GM23338 (cell line): Measurements from ENCODE around the gene ZNF485. TPM values are rescaled to one million over a fixed set of nuclear protein-coding genes. Genes with fewer than 3 reads are reported as not detected.

Source experiments
- ATAC-seq: fragments of 200-7000 bp; cut with Tn5 transposase; 3 replicates; pipeline ENCODE4 v1.9.1; 2020
- DNase-seq: peaks from one replicate; pipeline ENCODE4 v3.0.0-alpha.2; 2015; ENCODE audit warnings: low spot score
- H2AFZ ChIP-seq: fragments of 200-600 bp; sonication (generic); 2 replicates; pipeline ENCODE4 v1.8.0; 2016; ENCODE audit warnings: antibody characterized with exemption, mild to moderate bottlenecking, moderate library complexity
- H3F3A ChIP-seq: fragments of 200-600 bp; sonication (generic); replicated peaks from 2 replicates; pipeline ENCODE4 v1.8.0; 2017; ENCODE audit warnings: antibody characterized with exemption, mixed run types, low read depth
- H3K27ac ChIP-seq: fragments of 200-600 bp; sonication (generic); 2 replicates; pipeline ENCODE4 v1.6.1; 2016; ENCODE audit warnings: low read depth
- H3K27me3 ChIP-seq: fragments of 200-600 bp; sonication (generic); 2 replicates; pipeline ENCODE4 v1.8.0; 2016; ENCODE audit warnings: mild to moderate bottlenecking, mixed run types, moderate library complexity; ENCODE audit not compliant: insufficient read depth
- H3K36me3 ChIP-seq: fragments of 200-600 bp; sonication (generic); 2 replicates; pipeline ENCODE4 v1.8.0; 2016; ENCODE audit warnings: mild to moderate bottlenecking; ENCODE audit not compliant: insufficient read depth
- H3K4me1 ChIP-seq: fragments of 200-600 bp; sonication (generic); 2 replicates; pipeline ENCODE4 v1.8.0; 2016; ENCODE audit warnings: mild to moderate bottlenecking, moderate library complexity; ENCODE audit not compliant: insufficient read depth
- H3K4me2 ChIP-seq: fragments of 200-600 bp; sonication (generic); 2 replicates; pipeline ENCODE4 v1.7.1; 2017; ENCODE audit warnings: mixed run types
- H3K4me3 ChIP-seq: fragments of 200-600 bp; sonication (generic); 2 replicates; pipeline ENCODE4 v1.6.1; 2016; ENCODE audit warnings: mixed run types
- H3K79me2 ChIP-seq: fragments of 200-600 bp; sonication (generic); replicated peaks from 2 replicates; pipeline ENCODE4 v1.8.0; 2017; ENCODE audit warnings: mild to moderate bottlenecking; ENCODE audit not compliant: insufficient read depth
- H3K9me2 ChIP-seq: fragments of 200-600 bp; sonication (generic); 2 replicates; pipeline ENCODE4 v1.8.0; 2017; ENCODE audit not compliant: insufficient read depth
- H4K20me1 ChIP-seq: fragments of 200-600 bp; sonication (generic); replicated peaks from 2 replicates; pipeline ENCODE4 v1.8.0; 2017; ENCODE audit warnings: mild to moderate bottlenecking; ENCODE audit not compliant: insufficient read depth
- H3K27ac Mint-ChIP-seq: 2 replicates; pipeline ENCODE4 v1.8.0; 2020; ENCODE audit warnings: inconsistent platforms, mild to moderate bottlenecking, moderate library complexity, mixed read lengths
- H3K27me3 Mint-ChIP-seq: 3 replicates; pipeline ENCODE4 v1.8.0; 2022; ENCODE audit warnings: low read depth, mild to moderate bottlenecking, moderate library complexity, mixed read lengths, inconsistent platforms; ENCODE audit not compliant: insufficient read depth, poor library complexity
- H3K36me3 Mint-ChIP-seq: 3 replicates; pipeline ENCODE4 v1.8.0; 2021; ENCODE audit warnings: low read depth, mild to moderate bottlenecking, inconsistent platforms, moderate library complexity, mixed read lengths
- H3K4me1 Mint-ChIP-seq: 3 replicates; pipeline ENCODE4 v1.8.0; 2020; ENCODE audit warnings: mild to moderate bottlenecking, inconsistent platforms, mixed read lengths
- H3K4me3 Mint-ChIP-seq: 3 replicates; pipeline ENCODE4 v1.8.0; 2021; ENCODE audit warnings: moderate library complexity, mild to moderate bottlenecking, inconsistent platforms, mixed read lengths
- H3K9me3 Mint-ChIP-seq: 3 replicates; pipeline ENCODE4 v1.8.0; 2020; ENCODE audit warnings: moderate library complexity, mild to moderate bottlenecking, inconsistent platforms, mixed read lengths
- CREB1 ChIP-seq: fragments of 250-450 bp; sonication (Bioruptor Pico); IDR thresholded peaks from 2 replicates; pipeline ENCODE4 v1.5.0; 2020; ENCODE audit warnings: low read depth, mild to moderate bottlenecking, moderate library complexity
- CTCF ChIP-seq, 2 experiments: fragments of 200-600 bp in 1 of 2; sonication (generic) in 1 of 2; conservative IDR thresholded peaks; 2 replicates each; pipeline versions ENCODE4 v1.5.1 to v1.6.1; 2016 to 2017; ENCODE audit warnings: antibody characterized with exemption in 2 of 2, low read depth in 2 of 2, mild to moderate bottlenecking in 2 of 2, moderate library complexity in 1 of 2
- ETS1 ChIP-seq: IDR thresholded peaks from 2 replicates; pipeline ENCODE4 v1.6.1; 2016; ENCODE audit warnings: antibody characterized with exemption
- EZH2 ChIP-seq: fragments of 200-600 bp; sonication (generic); IDR thresholded peaks from one replicate; pipeline ENCODE4 v1.8.0; 2017; ENCODE audit warnings: antibody characterized with exemption, mild to moderate bottlenecking, low read depth; ENCODE audit not compliant: unreplicated experiment
- EZH2phosphoT487 ChIP-seq: fragments of 200-600 bp; sonication (generic); IDR thresholded peaks from one replicate; pipeline ENCODE4 v1.8.1; 2018; ENCODE audit warnings: antibody characterized with exemption; ENCODE audit not compliant: unreplicated experiment
- JUNB ChIP-seq: IDR thresholded peaks from one replicate; pipeline ENCODE4 v1.6.1; 2016; ENCODE audit warnings: antibody characterized with exemption; ENCODE audit not compliant: unreplicated experiment
- NANOG ChIP-seq: IDR thresholded peaks from 2 replicates; pipeline ENCODE4 v1.6.1; 2016; ENCODE audit warnings: antibody characterized with exemption, borderline replicate concordance
- POLR2AphosphoS5 ChIP-seq: IDR thresholded peaks from 2 replicates; pipeline ENCODE4 v1.6.1; 2016; ENCODE audit warnings: antibody characterized with exemption, low read depth
- REST ChIP-seq: IDR thresholded peaks from one replicate; pipeline ENCODE4 v1.6.1; 2018; ENCODE audit warnings: antibody characterized with exemption; ENCODE audit not compliant: unreplicated experiment
- STAT1 ChIP-seq: IDR thresholded peaks from one replicate; pipeline ENCODE4 v1.6.1; 2016; ENCODE audit warnings: antibody characterized with exemption; ENCODE audit not compliant: unreplicated experiment
- ZNF114 ChIP-seq: fragments of 250-450 bp; sonication (Bioruptor Pico); IDR thresholded peaks from 2 replicates; pipeline ENCODE4 v1.5.0; 2020; ENCODE audit warnings: mild to moderate bottlenecking, moderate library complexity
- ZNF331 ChIP-seq: fragments of 250-450 bp; sonication (Bioruptor Pico); IDR thresholded peaks from 2 replicates; pipeline ENCODE4 v1.5.0; 2020; ENCODE audit warnings: low read depth, mild to moderate bottlenecking, moderate library complexity
- polyA plus RNA-seq: library from polyadenylated mRNA; unstranded; fragments of >200 nt; fragmentation: Nextera tagmentation; extraction: Ambion mirVana; gene quantifications from 2 replicates; pipeline ENCODE4 v1.2.1, GENCODE V29; 2016
- total RNA-seq: library from RNA; depleted of rRNA; stranded (reverse); fragments of >200 nt; shearing (Covaris generic); gene quantifications from 2 replicates; pipeline ENCODE4 v1.2.3, GENCODE V29; 2014

Gene ZNF485
- total and polyA plus RNA-seq, 2 experiments from 2014 or later = 5.7 to 7.8 TPM

- no peak for ATAC-seq
- peaks cover 6% of the 10 kb centered on the region; the same call in 2 of the 3 replicates for H3K4me1 Mint-ChIP-seq
- no peaks in the 10 kb centered on the region for H3K36me3 Mint-ChIP-seq
Measured at GRCh38 chr10:43658227-43658626, 52.0 kb downstream of the ZNF485 start.

GRCh38 chr10:43665054-43665453, 58.8 kb downstream of the ZNF485 start:
- no peak for DNase-seq
- no peak for ATAC-seq
- no peak overlapping the region for H3K4me3 Mint-ChIP-seq
- Histone ChIP-seq H3K9me2 (peaks cover 9% of the 10 kb centered on the region), H4K20me1 (no peaks in the 10 kb centered on the region), H3K27me3 (peaks cover 14% of the 10 kb centered on the region), H3K79me2 (no peaks in the 10 kb centered on the region), H3F3A (no peaks in the 10 kb centered on the region), H3K27ac (no peak overlapping the region), H3K4me2 (no peak overlapping the region), H3K4me1 (no peaks in the 10 kb centered on the region), H2AFZ (no peak overlapping the region), H3K36me3 (no peaks in the 10 kb centered on the region), H3K4me3 (no peak overlapping the region)
- no peak overlapping the region for H3K27ac Mint-ChIP-seq
- H3K27me3 Mint-ChIP-seq = peaks cover 2% of the 10 kb centered on the region
- H3K9me3 Mint-ChIP-seq = peaks cover 10% of the 10 kb centered on the region; the same call in 2 of the 3 replicates
- no peaks in the 10 kb centered on the region for H3K4me1 Mint-ChIP-seq
- H3K36me3 Mint-ChIP-seq = no peaks in the 10 kb centered on the region; the same call in 2 of the 3 replicates
- TF ChIP-seq ETS1 (no peak), REST (no peak), ZNF331 (no peak), ZNF114 (no peak)

More at GRCh38 chr10:43658227-43658626, 52.0 kb downstream of the ZNF485 start:
- no peak for DNase-seq
- Histone ChIP-seq H3K9me2 (peaks cover 12% of the 10 kb centered on the region), H4K20me1 (no peaks in the 10 kb centered on the region), H3K4me3 (no peak overlapping the region), H3F3A (no peaks in the 10 kb centered on the region), H3K4me1 (no peaks in the 10 kb centered on the region), H3K79me2 (no peaks in the 10 kb centered on the region), H3K27ac (no peak overlapping the region), H3K4me2 (no peak overlapping the region), H3K27me3 (no peaks in the 10 kb centered on the region), H3K36me3 (no peaks in the 10 kb centered on the region), H2AFZ (no peak overlapping the region)
- no peak overlapping the region for H3K27ac Mint-ChIP-seq
- H3K4me3 Mint-ChIP-seq = no peak overlapping the region
- no peaks in the 10 kb centered on the region for H3K27me3 Mint-ChIP-seq
- peaks cover 5% of the 10 kb centered on the region; the same call in 2 of the 3 replicates for H3K9me3 Mint-ChIP-seq
- TF ChIP-seq STAT1 = no peak
- no peak for TF ChIP-seq NANOG
- no peak for TF ChIP-seq ETS1
- no peak for TF ChIP-seq EZH2phosphoT487
- no peak for TF ChIP-seq EZH2
- TF ChIP-seq JUNB = no peak
- TF ChIP-seq CREB1 (CRISPR knock-in tag) = no peak
- no peak for TF ChIP-seq CTCF (conservative IDR thresholded peaks at IDR 0.05; ENCODE audit: low read depth in 2 of 2)
- no peak for TF ChIP-seq ZNF114
- TF ChIP-seq POLR2AphosphoS5 = no peak
